ENCODE measurements around the gene LENG8.

- TF ChIP-seq CTCF (IDR thresholded peaks at IDR 0.05) (peak in 2 of 7 experiments; percentile 3 to 20), POLR2A (IDR thresholded peaks at IDR 0.05) (peak; percentile 5 to 56 (median 55))
Measured at GRCh38 chr19:54431255-54431838, 17.7 kb upstream of the LENG8 start.
